GM12801 (cell line): ENCODE data around the gene DOCK4.

Experiments
- CTCF ChIP-seq: IDR thresholded peaks from one replicate; pipeline ENCODE4 v1.5.1; 2011; ENCODE audit warnings: control low read depth; ENCODE audit not compliant: insufficient read length; ENCODE audit errors: extremely low read depth

DOCK4 gene

GRCh38 chr7:111763221-111763801 is 442.9 kb downstream of the DOCK4 start:
- TF ChIP-seq CTCF, result no peak

GRCh38 chr7:111762799-111763198 is 443.4 kb downstream of the DOCK4 start:
- TF ChIP-seq CTCF, result no peak

GRCh38 chr7:111762211-111762610 is 444.0 kb downstream of the DOCK4 start:
- no peak for TF ChIP-seq CTCF

GRCh38 chr7:111760043-111760442 is 446.2 kb downstream of the DOCK4 start:
- no peak for TF ChIP-seq CTCF

GRCh38 chr7:111758332-111758731 is 447.9 kb downstream of the DOCK4 start:
- TF ChIP-seq CTCF, result no peak

- no peak for TF ChIP-seq CTCF
These were observed 449.5 kb downstream of the DOCK4 start for GRCh38 chr7:111756687-111757178.

GRCh38 chr7:111755383-111755782 is 450.8 kb downstream of the DOCK4 start:
- no peak for TF ChIP-seq CTCF
